Measurements from ENCODE around the gene MEPCE. TPM values are rescaled to one million over a fixed set of nuclear protein-coding genes. Genes with fewer than 3 reads are reported as not detected.

Gene MEPCE
- total and polyA plus RNA-seq, 10 donors = 31.4 to 82.2 (median 59.0) TPM

- TF ChIP-seq CTCF (IDR thresholded peaks at IDR 0.05 in 8 of 11, conservative IDR thresholded peaks at IDR 0.05 in 3 of 11) = no peak
- TF ChIP-seq POLR2AphosphoS5 (IDR thresholded peaks at IDR 0.05) = no peak
- TF ChIP-seq POLR2A (IDR thresholded peaks at IDR 0.05) = no peak
- no peak for DNase-seq
- intact Hi-C loops (cut with DNase I; ENCODE audit: low total_unique reads) = loop anchor here (10.0 kb wide), 1 partner anchor 227 kb away; the partner anchor contains the start of gene POP7
- peaks cover 0 to 48% (median 23%) of the 10 kb centered on the region in 6 donors for H3K36me3 ChIP-seq
- no peaks in the 10 kb centered on the region for H3K9me3 ChIP-seq
- H3K27me3 ChIP-seq (replicated peaks in 1 of 7) = no peaks in the 10 kb centered on the region
- peak overlapping the region; percentile 90 to 99 (median 96) for H3K4me3 ChIP-seq
- H3K27ac ChIP-seq = peak overlapping the region; percentile 58 to 99 (median 97)
- H3K4me1 ChIP-seq = peaks cover 49 to 80% (median 67%) of the 10 kb centered on the region in 6 donors
- WGBS, 5 donors = 0 to 2% (median 1%) methylated on average over 7 to 16 of the region's 16 CpGs
These were observed 48.2 kb downstream of the MEPCE start for GRCh38 chr7:100477871-100478267.

- peak; percentile 98 for DNase-seq
- Histone ChIP-seq H3K9me3 (no peaks in the 10 kb centered on the region), H3K36me3 (peaks cover 0 to 35% (median 12%) of the 10 kb centered on the region in 6 donors), H3K4me3 (peak within 1 kb of the TSS; percentile 90 to 99 (median 96)), H3K27me3 (replicated peaks in 1 of 7) (peaks cover 0 to 7% (median 0%) of the 10 kb centered on the region in 7 donors), H3K4me1 (peaks cover 37 to 78% (median 61%) of the 10 kb centered on the region in 6 donors), H3K27ac (peak within 1 kb of the TSS; percentile 88 to 99 (median 98))
- WGBS, 5 donors = 0 to 2% (median 1%) methylated on average over 19 to 27 of the region's 27 CpGs
- TF ChIP-seq POLR2AphosphoS5 (IDR thresholded peaks at IDR 0.05) = peak; percentile 95 to 96 (median 95)
- peak in 1 of 11 experiments; percentile 18 for TF ChIP-seq CTCF (IDR thresholded peaks at IDR 0.05 in 8 of 11, conservative IDR thresholded peaks at IDR 0.05 in 3 of 11)
- peak; percentile 8 to 89 (median 85) for TF ChIP-seq POLR2A (IDR thresholded peaks at IDR 0.05)
- intact Hi-C loops (cut with DNase I; ENCODE audit: low total_unique reads) = loop anchor here (10.0 kb wide), 1 partner anchor 226 kb away; the partner anchor contains the start of gene POP7
These were observed 49.5 kb downstream of the MEPCE start, which contains the start of gene TSC22D4 for GRCh38 chr7:100478958-100479660. Gene TSC22D4 (minus strand): TSS chr7:100479214. CDS start chr7:100478038, 1,176 bp downstream.

GRCh38 chr7:100481466-100481865, 51.8 kb downstream of the MEPCE start:
- Histone ChIP-seq H3K36me3 (peaks cover 0 to 12% (median 0%) of the 10 kb centered on the region in 6 donors), H3K9me3 (no peaks in the 10 kb centered on the region), H3K4me1 (peaks cover 17 to 59% (median 39%) of the 10 kb centered on the region in 6 donors), H3K4me3 (no peak overlapping the region), H3K27ac (no peak overlapping the region), H3K27me3 (replicated peaks in 1 of 7) (peaks cover 0 to 7% (median 0%) of the 10 kb centered on the region in 7 donors)
- intact Hi-C loops (cut with DNase I; ENCODE audit: low total_unique reads) = loop anchor here (2.0 kb wide), 1 partner anchor 77 kb away; no protein-coding TSS in a partner anchor
- 83 to 95% (median 92%) methylated on average over 1 of the region's 1 CpG for WGBS, 5 donors
- TF ChIP-seq CTCF (IDR thresholded peaks at IDR 0.05 in 8 of 11, conservative IDR thresholded peaks at IDR 0.05 in 3 of 11) = no peak
- no peak for TF ChIP-seq POLR2AphosphoS5 (IDR thresholded peaks at IDR 0.05)
- no peak for TF ChIP-seq POLR2A (IDR thresholded peaks at IDR 0.05)
- DNase-seq = no peak

GRCh38 chr7:100482728-100483089, 53.1 kb downstream of the MEPCE start:
- intact Hi-C loops (cut with DNase I; ENCODE audit: low total_unique reads) = no loop called here
- peak overlapping the region; percentile 43 to 85 (median 52) for H3K4me3 ChIP-seq
- H3K9me3 ChIP-seq = no peaks in the 10 kb centered on the region
- no peak for DNase-seq
- 36 to 53% (median 45%) methylated on average over 11 to 14 of the region's 14 CpGs for WGBS, 5 donors
- peak overlapping the region in 4 of 8 donors; percentile 5 to 62 (median 44) for H3K27ac ChIP-seq
- H3K27me3 ChIP-seq (replicated peaks in 1 of 7) = peaks cover 0 to 7% (median 0%) of the 10 kb centered on the region in 7 donors
- TF ChIP-seq POLR2AphosphoS5 (IDR thresholded peaks at IDR 0.05) (no peak), CTCF (IDR thresholded peaks at IDR 0.05 in 8 of 11, conservative IDR thresholded peaks at IDR 0.05 in 3 of 11) (no peak), POLR2A (IDR thresholded peaks at IDR 0.05) (no peak)
- H3K36me3 ChIP-seq = no peaks in the 10 kb centered on the region
- H3K4me1 ChIP-seq = peaks cover 13 to 54% (median 27%) of the 10 kb centered on the region in 6 donors

Data from spleen (tissue), 11 donors.